Measurements from ENCODE around the gene TRIM51.
"Not testable (repeated sequence)": the region's sequence is repeated elsewhere in the genome, so short reads cannot be mapped to it uniquely, and the experiment has no call there.

TRIM51 gene, protein sequence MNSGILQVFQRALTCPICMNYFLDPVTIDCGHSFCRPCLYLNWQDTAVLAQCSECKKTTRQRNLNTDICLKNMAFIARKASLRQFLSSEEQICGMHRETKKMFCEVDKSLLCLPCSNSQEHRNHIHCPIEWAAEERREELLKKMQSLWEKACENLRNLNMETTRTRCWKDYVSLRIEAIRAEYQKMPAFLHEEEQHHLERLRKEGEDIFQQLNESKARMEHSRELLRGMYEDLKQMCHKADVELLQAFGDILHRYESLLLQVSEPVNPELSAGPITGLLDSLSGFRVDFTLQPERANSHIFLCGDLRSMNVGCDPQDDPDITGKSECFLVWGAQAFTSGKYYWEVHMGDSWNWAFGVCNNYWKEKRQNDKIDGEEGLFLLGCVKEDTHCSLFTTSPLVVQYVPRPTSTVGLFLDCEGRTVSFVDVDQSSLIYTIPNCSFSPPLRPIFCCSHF

DNA sequence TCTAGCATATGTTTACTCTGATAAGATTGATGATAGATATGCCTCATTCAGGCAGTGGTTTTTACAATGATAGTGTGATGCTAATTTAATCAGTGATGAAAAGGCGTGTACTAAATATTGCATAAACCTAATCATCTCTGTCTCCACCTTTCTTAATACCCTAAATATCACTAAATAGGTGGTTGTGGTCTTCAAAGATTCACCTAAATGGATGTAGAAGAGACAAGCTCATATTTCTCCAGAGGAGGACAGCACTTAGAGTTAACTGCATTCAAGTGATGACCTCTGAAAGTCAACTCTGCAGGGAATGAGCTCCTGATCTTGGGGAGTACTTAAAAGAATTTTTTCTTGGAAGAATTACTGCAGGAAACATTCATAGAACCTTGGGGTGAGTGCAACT lies at the start of gene TRIM51:
TRIM51 (plus strand) TSS at position 301 of the 400 bp plus-strand sequence. CDS start 2,132 bp downstream, outside the sequence.
- DNase-seq (ENCODE audit: low read depth in 4 of 4, low spot score in 1 of 4), result not testable (repeated sequence)

DNA sequence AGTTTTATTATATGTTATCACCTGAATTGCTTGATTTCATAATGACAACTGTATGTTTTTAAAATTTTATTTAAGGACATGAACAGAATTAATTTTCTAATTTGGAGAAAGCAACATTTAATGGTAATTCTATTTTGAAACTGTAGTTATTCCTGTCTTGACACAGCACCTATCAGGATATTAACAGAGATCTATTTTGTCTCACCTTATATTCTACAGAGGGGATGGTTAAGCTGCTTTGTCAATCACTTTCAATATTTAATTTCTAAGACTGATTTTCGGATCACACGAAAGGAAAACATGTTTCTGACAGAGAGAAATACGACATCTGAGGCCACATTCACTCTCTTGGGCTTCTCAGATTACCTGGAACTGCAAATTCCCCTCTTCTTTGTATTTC lies 44.6 kb upstream of the TRIM51 start, which contains the start of gene OR5D16:
OR5D16 (plus strand) TSS at position 301 of the 400 bp plus-strand sequence; CDS start at position 301, 0 bp downstream.
- DNase-seq (ENCODE audit: low read depth in 4 of 4, low spot score in 1 of 4), result no peak

DNA sequence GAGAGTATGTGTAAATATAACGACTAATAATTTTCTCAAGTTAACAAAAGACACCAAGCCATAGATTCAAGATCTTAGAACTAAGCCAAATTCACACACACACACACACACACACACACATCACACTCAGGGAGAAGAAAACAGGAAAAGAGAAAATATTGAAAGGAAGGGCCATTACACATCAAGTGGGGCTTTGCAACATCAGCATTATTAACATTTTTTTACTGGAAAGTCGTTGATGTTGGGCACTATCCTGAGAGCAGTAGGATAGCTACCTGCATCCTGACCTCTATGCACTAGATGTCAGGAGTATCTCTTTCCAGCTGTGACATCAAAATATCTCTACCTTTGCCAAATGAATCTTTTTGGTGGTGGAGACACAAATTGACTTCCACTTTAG lies 35.6 kb upstream of the TRIM51 start:
- no peak for DNase-seq (ENCODE audit: low read depth in 4 of 4, low spot score in 1 of 4)

DNA sequence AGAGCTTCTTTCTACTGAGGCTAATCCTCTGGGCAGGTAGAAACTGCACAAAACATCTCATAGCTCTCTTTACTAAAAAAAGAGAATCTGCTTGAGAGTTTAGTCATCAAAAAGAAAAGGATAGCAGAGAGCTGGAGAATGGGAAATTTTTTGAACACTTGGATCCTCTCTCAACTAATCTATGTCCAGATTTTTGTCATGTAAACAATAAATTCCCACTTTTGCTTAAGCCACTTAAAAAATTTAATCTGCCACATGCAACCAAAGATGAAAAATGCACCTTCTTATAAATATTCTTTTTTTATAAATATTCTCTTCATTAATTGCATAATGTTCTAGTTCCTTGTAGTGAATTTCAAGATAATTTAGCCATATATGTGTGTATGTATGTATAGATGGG lies 34.1 kb upstream of the TRIM51 start:
- no peak for DNase-seq (ENCODE audit: low read depth in 4 of 4, low spot score in 1 of 4)

DNA sequence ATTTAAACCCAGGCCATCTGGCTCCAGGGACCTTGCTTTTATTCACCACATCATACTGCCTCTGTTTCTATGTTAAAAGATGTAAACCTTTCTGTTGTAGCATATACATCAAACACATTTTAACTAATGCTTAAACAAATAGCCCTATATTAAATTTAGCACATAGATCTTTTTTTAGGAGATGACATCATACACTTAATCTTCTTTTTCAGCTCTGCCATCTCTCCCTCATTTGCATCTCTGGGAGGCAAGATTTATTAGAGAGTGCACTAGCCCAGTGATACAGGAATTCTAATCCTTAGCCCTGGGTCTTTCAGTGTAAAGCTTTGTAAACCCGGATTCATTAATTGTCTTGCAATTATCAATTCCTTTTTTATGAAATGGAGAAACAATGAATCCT lies 31.0 kb upstream of the TRIM51 start:
- DNase-seq (ENCODE audit: low read depth in 4 of 4, low spot score in 1 of 4), result no peak

DNA sequence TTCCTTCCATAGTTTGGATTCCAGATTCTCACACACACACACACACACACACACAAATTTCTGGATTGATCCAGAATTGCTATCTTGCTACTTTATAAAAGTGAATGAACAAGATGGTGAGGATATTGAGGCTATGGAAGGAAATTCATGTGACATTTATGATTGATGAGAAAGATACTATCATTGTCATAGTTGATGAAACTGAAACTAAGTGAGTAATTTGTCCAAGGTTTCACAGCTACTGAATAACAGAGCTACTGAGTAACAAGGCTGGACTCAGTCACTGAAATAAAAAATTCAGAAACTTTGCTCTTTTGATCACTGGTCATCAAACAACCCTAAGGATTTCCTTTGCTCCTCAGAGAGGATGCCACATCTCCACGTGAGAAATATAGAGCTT lies 28.4 kb upstream of the TRIM51 start:
- DNase-seq (ENCODE audit: low read depth in 4 of 4, low spot score in 1 of 4), result no peak

DNA sequence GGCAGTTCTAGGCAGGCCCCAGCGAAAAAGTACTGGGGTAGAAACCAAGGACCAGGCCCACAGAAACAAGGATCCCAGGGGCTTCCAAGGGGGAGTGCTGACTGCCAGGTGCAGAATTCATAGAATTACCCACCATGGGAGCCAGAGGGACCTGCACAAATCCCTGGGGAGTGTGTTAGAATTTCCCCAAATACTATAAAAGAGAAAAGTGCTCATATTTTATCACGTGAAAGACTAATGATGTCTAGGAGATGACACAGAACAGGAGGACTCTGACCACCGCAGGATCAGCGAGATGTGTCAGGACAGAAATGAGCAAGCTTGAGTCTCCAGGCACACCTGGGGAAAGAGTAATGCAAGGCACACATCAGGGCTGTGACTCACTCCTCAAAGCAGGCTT lies 15.7 kb upstream of the TRIM51 start:
- not testable (repeated sequence) for DNase-seq (ENCODE audit: low read depth in 4 of 4, low spot score in 1 of 4)

DNA sequence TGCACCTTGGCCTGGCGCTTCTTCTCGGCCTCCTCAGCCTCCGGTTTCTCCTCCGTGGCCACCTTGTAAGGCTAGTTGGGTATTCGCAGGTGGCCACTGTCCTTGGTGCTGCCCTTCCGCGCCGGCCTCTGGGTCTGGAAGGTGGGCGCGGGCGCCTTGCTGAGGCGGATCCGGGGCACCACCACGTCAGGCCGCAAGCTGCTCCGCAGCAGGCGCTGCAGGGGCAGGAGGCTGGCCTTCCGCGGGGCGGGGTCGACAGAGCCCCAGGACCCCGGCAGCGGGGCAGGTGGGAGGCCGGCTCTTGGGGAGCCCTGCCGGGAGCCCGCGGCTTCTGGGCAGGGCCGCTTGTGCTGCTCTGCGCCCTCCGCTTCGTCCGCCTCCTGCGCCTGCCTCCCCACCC lies 10.4 kb upstream of the TRIM51 start:
- DNase-seq (ENCODE audit: low read depth in 4 of 4, low spot score in 1 of 4), result not testable (repeated sequence)

DNA sequence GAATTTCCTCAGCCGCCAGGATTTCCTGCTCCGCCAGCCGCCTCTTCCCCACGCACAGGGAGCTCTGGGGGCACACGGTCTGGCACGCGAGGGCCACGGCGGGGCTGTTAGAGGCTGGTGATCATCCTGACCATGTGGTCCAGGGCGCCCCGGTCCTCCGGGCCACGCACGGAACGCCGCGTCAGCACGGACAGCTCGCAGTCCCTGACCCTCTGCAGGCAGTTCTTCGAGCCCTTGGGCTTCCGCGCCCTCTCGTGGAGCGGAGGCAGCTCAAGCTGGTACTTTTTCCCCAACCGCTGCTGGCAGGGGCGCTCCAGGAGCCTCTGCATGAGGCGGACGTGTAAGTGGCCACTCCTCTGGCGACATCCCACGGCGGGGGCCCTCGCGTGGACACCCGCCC lies 10.0 kb upstream of the TRIM51 start:
- DNase-seq (ENCODE audit: low read depth in 4 of 4, low spot score in 1 of 4), result not testable (repeated sequence)

DNA sequence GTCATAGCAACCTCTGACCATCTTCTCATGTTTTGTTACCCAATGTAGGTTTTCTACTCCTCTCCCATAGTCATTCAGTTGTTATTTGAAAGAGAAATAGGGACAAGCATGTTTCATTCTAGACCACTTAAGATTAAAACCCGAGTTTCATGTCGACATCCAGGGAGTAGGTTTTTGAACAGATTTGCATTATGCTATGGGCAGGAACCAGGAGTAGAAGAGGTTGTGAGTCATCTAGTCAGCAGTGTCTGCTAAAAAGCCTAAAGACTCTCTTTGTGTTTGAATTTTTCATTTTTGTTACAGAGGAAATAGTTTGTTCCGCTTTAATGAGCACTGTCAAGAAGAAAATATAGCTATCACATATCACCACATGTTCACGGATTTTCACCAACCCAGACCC lies 1.9 kb downstream of the TRIM51 start:
- not testable (repeated sequence) for DNase-seq (ENCODE audit: low read depth in 4 of 4, low spot score in 1 of 4)

DNA sequence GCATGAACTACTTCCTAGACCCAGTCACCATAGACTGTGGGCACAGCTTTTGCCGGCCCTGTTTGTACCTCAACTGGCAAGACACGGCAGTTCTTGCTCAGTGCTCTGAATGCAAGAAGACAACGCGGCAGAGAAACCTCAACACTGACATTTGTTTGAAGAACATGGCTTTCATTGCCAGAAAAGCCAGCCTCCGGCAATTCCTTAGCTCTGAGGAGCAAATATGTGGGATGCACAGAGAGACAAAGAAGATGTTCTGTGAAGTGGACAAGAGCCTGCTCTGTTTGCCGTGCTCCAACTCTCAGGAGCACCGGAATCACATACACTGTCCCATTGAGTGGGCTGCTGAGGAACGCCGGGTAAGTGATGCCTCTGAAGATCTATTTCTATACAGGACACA lies 2.4 kb downstream of the TRIM51 start:
- DNase-seq (ENCODE audit: low read depth in 4 of 4, low spot score in 1 of 4), result not testable (repeated sequence)

DNA sequence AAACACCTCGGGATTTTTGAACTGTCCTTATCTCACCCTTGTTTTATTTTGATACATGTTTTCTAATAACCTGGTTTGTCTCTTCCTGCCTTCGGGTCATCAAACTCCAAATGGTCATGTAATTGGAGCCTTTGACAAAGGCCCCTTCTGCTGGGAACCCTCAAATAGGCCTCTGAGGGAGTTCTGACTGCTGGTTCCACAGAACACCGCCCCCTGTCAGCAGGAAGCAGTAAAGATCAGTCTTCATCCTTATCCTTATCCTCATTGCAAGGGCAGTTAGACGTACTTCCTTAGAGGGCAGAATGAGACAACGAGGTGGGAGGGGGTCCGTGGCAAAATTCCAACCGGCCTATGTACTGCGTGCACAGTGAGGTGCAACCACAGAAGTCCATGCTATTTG lies 12.1 kb downstream of the TRIM51 start:
- no peak for DNase-seq (ENCODE audit: low read depth in 4 of 4, low spot score in 1 of 4)

DNA sequence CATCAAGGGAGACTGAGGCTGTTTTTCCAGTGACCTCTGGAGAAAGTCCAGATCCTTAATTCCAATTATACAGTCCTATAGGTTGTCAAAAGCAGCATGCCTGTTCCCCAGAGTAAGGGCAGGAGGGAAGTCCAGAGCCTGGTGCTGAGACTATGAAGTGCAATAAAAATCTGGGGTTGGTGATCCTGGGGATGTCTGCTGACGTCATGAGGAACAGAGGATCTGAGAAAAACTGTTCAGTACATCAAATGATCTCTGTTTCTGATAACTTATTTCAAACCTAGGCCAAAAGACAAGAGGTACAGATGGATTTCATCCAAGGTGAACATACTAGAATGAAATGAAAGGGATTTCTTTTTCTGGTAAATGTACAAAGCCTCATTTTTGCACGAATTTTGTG lies 19.2 kb downstream of the TRIM51 start:
- DNase-seq (ENCODE audit: low read depth in 4 of 4, low spot score in 1 of 4), result no peak

DNA sequence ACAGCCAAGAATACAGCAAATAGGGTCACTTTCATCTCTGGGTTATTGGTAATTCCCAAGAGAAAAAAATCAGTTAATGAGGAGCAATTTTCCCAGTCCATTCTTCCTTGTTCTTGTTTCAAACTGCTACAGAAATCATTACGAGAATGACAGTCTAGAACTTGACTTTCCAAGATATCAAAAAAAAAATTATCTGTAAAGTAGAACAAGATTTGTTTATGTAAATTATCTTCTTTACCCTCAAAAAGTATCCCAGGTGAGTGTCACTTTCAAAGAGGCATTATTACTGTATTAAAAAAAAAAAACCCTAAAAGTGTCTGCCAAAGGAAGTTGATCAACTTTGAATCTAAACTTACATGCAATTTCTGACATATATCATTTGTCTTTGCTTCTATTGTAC lies 31.4 kb downstream of the TRIM51 start, which contains the start of gene OR5W2:
OR5W2 (minus strand) TSS at position 101 of the 400 bp plus-strand sequence; CDS start at position 101, 0 bp downstream.
- no peak for DNase-seq (ENCODE audit: low read depth in 4 of 4, low spot score in 1 of 4)

DNA sequence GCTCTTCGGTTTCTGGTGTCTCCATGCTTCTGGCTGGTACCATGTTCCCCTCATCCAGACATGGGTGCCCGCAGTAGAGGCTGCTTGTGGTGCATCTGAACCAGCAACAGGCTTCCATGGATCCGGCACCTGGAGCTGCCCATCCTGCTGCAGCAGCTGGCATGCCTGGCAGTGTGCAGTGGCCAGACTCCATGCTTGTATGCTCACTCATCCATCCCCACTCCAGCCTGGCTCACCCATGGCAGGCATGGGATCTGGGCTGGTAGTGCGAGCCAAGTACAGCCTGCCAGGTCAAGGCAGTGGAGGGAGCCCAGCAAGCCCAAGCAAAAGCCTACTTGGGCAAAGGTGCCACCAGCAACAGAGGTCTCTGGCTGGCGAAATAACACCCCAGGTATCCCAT lies 37.4 kb downstream of the TRIM51 start:
- DNase-seq (ENCODE audit: low read depth in 4 of 4, low spot score in 1 of 4), result no peak

DNA sequence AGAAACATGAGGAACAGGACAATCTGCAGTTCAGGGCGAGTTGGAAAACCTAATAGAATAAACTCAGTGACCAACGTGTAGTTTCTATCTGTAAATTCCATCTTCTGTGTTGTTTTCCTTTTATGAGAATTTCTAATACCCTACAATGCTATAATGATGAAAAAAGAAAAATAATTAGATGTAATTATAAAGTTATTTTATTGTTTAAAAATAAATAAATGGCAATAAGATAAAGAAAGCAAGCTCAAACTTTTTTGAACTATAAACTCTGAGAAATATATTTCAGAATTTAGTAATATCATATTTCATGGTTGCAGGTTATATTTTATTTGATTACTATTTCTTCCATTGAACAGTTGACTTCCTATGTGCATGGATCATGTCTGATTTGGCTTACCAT lies 53.2 kb downstream of the TRIM51 start, which contains the start of gene OR5I1:
OR5I1 (minus strand) TSS at position 101 of the 400 bp plus-strand sequence; CDS start at position 101, 0 bp downstream.
- DNase-seq (ENCODE audit: low read depth in 4 of 4, low spot score in 1 of 4), result no peak

Data from stimulated activated CD4-positive, alpha-beta T cell treated with anti-CD3 and anti-CD28 coated beads, Interleukin-1b, Interleukin-23, amount 100 ng/mL, for 24 hours (primary cell).